Measurements from ENCODE around the gene H19.

The H19 gene

DNA sequence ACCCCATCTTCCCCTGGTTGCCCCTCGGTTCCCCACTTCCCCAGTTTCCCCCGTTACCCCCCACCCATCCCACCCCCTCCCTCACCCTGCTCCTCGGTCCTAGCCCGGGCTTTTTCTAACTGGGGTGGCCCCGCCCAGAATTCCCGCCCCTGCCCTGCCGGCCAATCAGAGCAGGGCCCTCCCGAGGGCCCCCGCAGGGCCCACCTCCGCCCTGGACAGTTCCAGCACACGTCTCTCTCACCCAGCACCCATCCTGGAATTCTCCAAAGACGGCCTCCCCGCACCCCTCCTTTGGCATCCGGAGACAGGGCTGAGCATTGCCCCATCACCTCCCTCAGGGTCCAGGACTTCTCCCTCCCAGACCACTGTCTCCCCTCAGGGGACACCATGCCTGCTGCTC is at the start of gene H19:
Gene H19 (minus strand): TSS at position 88 of the 400 bp plus-strand sequence.
- no peak for DNase-seq

- no peak for DNase-seq
Observed at GRCh38 chr11:2041963-2042362, 44.3 kb upstream of the H19 start.

GRCh38 chr11:2041153-2041552 is 43.5 kb upstream of the H19 start:
- DNase-seq, result no peak

GRCh38 chr11:2039198-2039759 is 41.6 kb upstream of the H19 start:
- no peak for DNase-seq

GRCh38 chr11:2036863-2037486 is 39.3 kb upstream of the H19 start:
- DNase-seq, result no peak

GRCh38 chr11:2035382-2035781 is 37.7 kb upstream of the H19 start:
- DNase-seq, result no peak

DNA sequence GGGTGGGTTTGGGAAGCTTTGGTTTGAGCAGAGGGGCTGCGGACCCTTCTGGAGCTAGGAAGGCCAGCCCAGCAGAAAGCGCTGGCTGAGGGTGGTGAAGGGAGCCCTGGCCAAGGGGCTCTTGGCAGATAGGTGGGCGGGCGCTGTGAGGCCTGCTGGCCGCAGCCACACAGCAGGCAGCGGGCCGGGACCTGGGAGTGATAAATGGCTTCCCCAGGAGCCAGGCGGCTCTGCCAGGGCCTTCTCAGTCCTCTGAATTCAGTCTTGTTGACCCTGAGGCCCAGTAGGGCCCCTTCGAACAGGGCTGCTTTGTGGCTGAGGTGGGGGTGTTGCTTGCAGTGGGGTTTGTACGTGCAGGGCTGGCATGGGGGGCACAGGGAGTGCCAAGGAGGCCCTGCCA is 33.4 kb upstream of the H19 start:
- no peak for DNase-seq

GRCh38 chr11:2027708-2028107 is 30.1 kb upstream of the H19 start:
- no peak for DNase-seq

GRCh38 chr11:2015025-2015424 is 17.4 kb upstream of the H19 start:
- DNase-seq, result no peak

GRCh38 chr11:2012440-2012839 is 14.8 kb upstream of the H19 start:
- DNase-seq, result no peak

- no peak for DNase-seq
Observed at GRCh38 chr11:2004466-2004865, 6.8 kb upstream of the H19 start.

- DNase-seq, result no peak
Observed at GRCh38 chr11:2002807-2003206, 5.2 kb upstream of the H19 start.

GRCh38 chr11:2002042-2002776 is 4.6 kb upstream of the H19 start:
- DNase-seq, result no peak

DNA sequence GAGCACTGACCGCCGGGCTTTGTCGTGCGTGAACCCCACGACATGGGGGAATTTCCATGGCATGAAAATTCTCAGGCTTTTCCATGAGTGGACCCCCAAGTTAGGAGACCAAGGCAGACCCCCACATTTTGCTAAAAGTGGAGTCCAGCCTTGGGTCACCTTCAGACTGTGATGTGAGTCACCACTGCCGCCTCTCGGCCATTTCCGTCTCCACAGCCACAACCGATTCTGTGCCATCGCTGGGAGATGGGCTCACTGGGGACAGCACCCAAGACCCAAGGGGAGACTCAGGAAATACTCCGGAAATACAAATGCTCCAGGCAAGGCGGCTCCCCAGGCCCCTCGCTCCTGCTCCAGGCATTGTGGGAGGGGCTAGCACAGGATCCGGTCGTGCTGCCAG is 1.2 kb upstream of the H19 start:
- no peak for DNase-seq

DNA sequence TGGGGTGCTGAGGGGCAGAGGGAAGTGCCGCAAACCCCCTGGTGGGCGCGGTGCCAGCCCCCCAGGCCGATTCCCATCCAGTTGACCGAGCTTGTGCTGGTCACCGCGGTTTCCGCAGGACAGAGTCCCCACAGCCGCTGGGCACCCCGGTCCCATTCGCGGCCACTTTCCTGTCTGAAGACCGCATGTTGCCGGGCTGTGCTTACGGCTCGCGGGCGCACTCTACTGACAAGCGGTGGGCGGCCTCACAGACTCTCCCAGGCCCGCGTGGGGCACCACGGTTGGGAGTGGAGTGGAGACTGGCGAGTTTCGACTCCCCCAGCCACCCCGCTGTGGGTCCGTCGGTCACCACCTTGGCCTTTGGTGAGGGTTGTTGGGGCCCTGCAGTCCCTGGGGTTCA is 648 bp upstream of the H19 start:
- no peak for DNase-seq

DNA sequence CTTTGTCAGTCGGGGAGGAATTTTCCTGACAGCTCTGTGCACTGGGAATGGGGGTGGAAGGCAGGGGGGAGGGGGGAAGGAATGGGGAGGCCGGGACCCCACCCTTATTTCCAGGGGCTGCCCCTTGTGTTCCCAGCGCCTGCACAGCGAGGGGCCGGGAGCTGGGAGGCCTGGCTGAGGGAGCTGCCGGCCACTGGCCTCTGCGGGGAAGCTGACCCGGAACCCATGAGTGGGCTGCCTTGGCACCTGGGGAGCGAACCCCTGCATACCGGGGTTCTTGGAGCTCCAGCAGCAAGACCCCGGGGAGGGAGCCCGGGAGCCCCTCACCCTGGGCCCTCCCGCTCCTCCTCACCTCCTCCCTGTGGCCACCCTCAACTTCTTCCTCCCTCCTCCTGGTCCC is 3.5 kb downstream of the H19 start:
- DNase-seq, result no peak

- no peak for DNase-seq
Observed at GRCh38 chr11:1992111-1992510, 5.5 kb downstream of the H19 start.

GRCh38 chr11:1990872-1991578 is 6.6 kb downstream of the H19 start:
- no peak for DNase-seq

GRCh38 chr11:1989953-1990352 is 7.7 kb downstream of the H19 start:
- DNase-seq, result no peak

- no peak for DNase-seq
Observed at GRCh38 chr11:1988667-1989317, 8.8 kb downstream of the H19 start.

- DNase-seq, result no peak
Observed at GRCh38 chr11:1988174-1988573, 9.5 kb downstream of the H19 start.

DNA sequence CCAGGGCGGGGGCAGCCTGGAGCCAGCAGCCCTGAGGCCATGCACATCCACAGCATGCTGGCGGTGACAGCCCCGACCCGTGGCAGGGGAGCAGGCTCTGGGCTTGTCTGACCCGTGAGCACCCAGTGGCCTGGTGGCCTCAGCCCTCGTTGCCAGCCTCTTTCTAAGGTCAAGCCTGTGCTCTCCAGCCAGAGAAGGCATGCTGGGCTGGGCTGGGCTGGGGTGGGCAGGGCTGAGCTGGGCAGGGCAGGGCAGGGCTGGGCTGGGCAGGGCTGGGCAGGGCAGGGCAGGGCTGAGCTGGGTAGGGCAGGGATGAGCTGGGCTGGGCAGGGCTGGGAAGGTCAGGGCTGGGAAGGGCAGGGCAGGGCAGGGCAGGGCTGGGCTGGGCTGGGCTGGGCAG is 10.6 kb downstream of the H19 start:
- DNase-seq, result no peak

GRCh38 chr11:1983601-1983961 is 14.1 kb downstream of the H19 start:
- DNase-seq, result no peak
